SK-N-SH (cell line): ENCODE results near the gene MAP3K12. TPM values are rescaled to one million over a fixed set of nuclear protein-coding genes. Genes with fewer than 3 reads are reported as not detected.

Experiments
- CTCF ChIA-PET: fragments of 300-600, 350-600 bp; formaldehyde crosslinking; extraction: SDS; loops from one replicate; lab custom pipeline; 2021; lab: Yijun Ruan, JAX
- POLR2A ChIA-PET: fragments of 350-600 bp; sonication (Branson Sonifier 250); formaldehyde crosslinking; extraction: SDS; loops from one replicate; lab custom pipeline; 2020; ENCODE audit warnings: antibody characterized with exemption, inconsistent platforms; lab: Yijun Ruan, JAX
- DNase-seq: peaks from one replicate; pipeline ENCODE4 v3.0.0; 2012
- H2AFZ ChIP-seq: fragments of 200-600 bp; sonication (generic); 2 replicates; pipeline ENCODE4 v1.8.1; 2016; ENCODE audit warnings: antibody characterized with exemption, mild to moderate bottlenecking, low read depth
- H3F3A ChIP-seq: fragments of 200-600 bp; sonication (generic); replicated peaks from 2 replicates; pipeline ENCODE3; 2016; ENCODE audit warnings: antibody characterized with exemption, mild to moderate bottlenecking; ENCODE audit not compliant: insufficient read depth
- H3K27ac ChIP-seq, 2 experiments: fragments of 200-500 bp in 1 of 2; fragments of 200-600 bp in 1 of 2; sonication (Bioruptor generic) in 1 of 2; sonication (generic), shearing (Covaris generic) in 1 of 2; 2 replicates each; pipeline versions ENCODE4 v1.5.1 to v1.6.1; 2014 to 2016; ENCODE audit warnings: low read depth in 2 of 2, inconsistent platforms in 1 of 2, low read length in 1 of 2, mild to moderate bottlenecking in 1 of 2, mixed read lengths in 1 of 2
- H3K27me3 ChIP-seq: fragments of 200-600 bp; sonication (generic), shearing (Covaris generic); 2 replicates; pipeline ENCODE4 v1.6.1; 2016; ENCODE audit warnings: mixed run types; ENCODE audit not compliant: insufficient read depth
- H3K36me3 ChIP-seq, 2 experiments: fragments of 200-500 bp in 1 of 2; fragments of 200-600 bp in 1 of 2; sonication (Bioruptor generic) in 1 of 2; sonication (generic) in 1 of 2; replicated peaks in 1 of 2; 2 replicates each; pipeline versions ENCODE3 to v1.5.1; 2014 to 2016; ENCODE audit warnings: low read length in 1 of 2, mild to moderate bottlenecking in 1 of 2; ENCODE audit not compliant: insufficient read depth in 2 of 2, control insufficient read depth in 1 of 2
- H3K4me1 ChIP-seq, 2 experiments: fragments of 200-500 bp in 1 of 2; fragments of 200-600 bp in 1 of 2; sonication (Bioruptor generic) in 1 of 2; sonication (generic), shearing (Covaris generic) in 1 of 2; 2 replicates each; pipeline versions ENCODE4 v1.5.1 to v1.6.1; 2014 to 2016; ENCODE audit warnings: low read depth in 1 of 2, low read length in 1 of 2, mixed run types in 1 of 2; ENCODE audit not compliant: insufficient read depth in 2 of 2, control insufficient read depth in 1 of 2
- H3K4me2 ChIP-seq: fragments of 200-600 bp; sonication (generic), shearing (Covaris generic); 2 replicates; pipeline ENCODE4 v1.6.1; 2017; ENCODE audit warnings: mixed run types
- H3K4me3 ChIP-seq, 2 experiments: fragments of 200-500 bp in 1 of 2; fragments of 200-600 bp in 1 of 2; sonication (Bioruptor generic) in 1 of 2; sonication (generic), shearing (Covaris generic) in 1 of 2; 2 replicates each; pipeline versions ENCODE4 v1.5.1 to v1.8.1; 2014 to 2016; ENCODE audit warnings: low read depth in 2 of 2, inconsistent platforms in 1 of 2, low read length in 1 of 2, mild to moderate bottlenecking in 1 of 2, mixed read lengths in 1 of 2, moderate library complexity in 1 of 2
- H3K79me2 ChIP-seq: fragments of 200-600 bp; sonication (generic); 2 replicates; pipeline ENCODE4 v1.8.1; 2017; ENCODE audit warnings: mild to moderate bottlenecking; ENCODE audit not compliant: insufficient read depth
- H3K9ac ChIP-seq: fragments of 200-600 bp; sonication (generic); 2 replicates; pipeline ENCODE4 v1.6.1; 2017; ENCODE audit warnings: mixed run types
- H3K9me2 ChIP-seq: fragments of 200-600 bp; sonication (generic); 2 replicates; pipeline ENCODE4 v1.6.1; 2017; ENCODE audit warnings: mixed run types
- H3K9me3 ChIP-seq: fragments of 200-600 bp; sonication (generic); 2 replicates; pipeline ENCODE4 v1.6.1; 2017; ENCODE audit warnings: mixed run types, mild to moderate bottlenecking, moderate library complexity
- H4K20me1 ChIP-seq: fragments of 200-600 bp; sonication (generic); 2 replicates; pipeline ENCODE4 v1.6.1; 2017; ENCODE audit warnings: mild to moderate bottlenecking, mixed run types; ENCODE audit not compliant: insufficient read depth
- CHD2 ChIP-seq: fragments of 150-350 bp; IDR thresholded peaks from 2 replicates; pipeline ENCODE4 v1.6.1; 2018; ENCODE audit warnings: low read length; ENCODE audit not compliant: partially characterized antibody
- EP300 ChIP-seq, 2 experiments: IDR thresholded peaks; 2 replicates each; pipeline versions ENCODE4 v1.4.0 to v1.6.1; 2012; ENCODE audit warnings: borderline replicate concordance in 1 of 2, low read depth in 1 of 2, low read length in 1 of 2
- FOSL2 ChIP-seq: IDR thresholded peaks from 2 replicates; pipeline ENCODE4 v1.4.0; 2012; ENCODE audit warnings: low read depth, mild to moderate bottlenecking, moderate library complexity, borderline replicate concordance
- FOXM1 ChIP-seq: IDR thresholded peaks from 2 replicates; pipeline ENCODE4 v1.4.0; 2012; ENCODE audit warnings: low read depth, mild to moderate bottlenecking
- GABPA ChIP-seq: IDR thresholded peaks from 2 replicates; pipeline ENCODE4 v1.4.0; 2012; ENCODE audit warnings: low read depth, mild to moderate bottlenecking
- GATA2 ChIP-seq: sonication (generic); formaldehyde crosslinking; IDR thresholded peaks from 2 replicates; pipeline ENCODE4 v1.5.0; 2020; ENCODE audit warnings: mild to moderate bottlenecking, missing genetic modification reagents
- MEF2A ChIP-seq: IDR thresholded peaks from 2 replicates; pipeline ENCODE4 v1.4.0; 2012; ENCODE audit warnings: low read depth, borderline replicate concordance
- MXI1 ChIP-seq: IDR thresholded peaks from 2 replicates; pipeline ENCODE4 v1.6.1; 2012; ENCODE audit warnings: mild to moderate bottlenecking, low read depth, low read length, improper control_type of control experiment
- NRF1 ChIP-seq: IDR thresholded peaks from 2 replicates; pipeline ENCODE4 v1.6.1; 2012; ENCODE audit warnings: low read depth, mild to moderate bottlenecking, low read length
- RAD21 ChIP-seq: IDR thresholded peaks from 2 replicates; pipeline ENCODE4 v1.6.1; 2012; ENCODE audit warnings: mild to moderate bottlenecking, low read length
- RFX5 ChIP-seq: IDR thresholded peaks from 2 replicates; pipeline ENCODE4 v1.6.1; 2012; ENCODE audit warnings: mild to moderate bottlenecking, improper control_type of control experiment, low read length
- SMC3 ChIP-seq: IDR thresholded peaks from 2 replicates; pipeline ENCODE4 v1.6.1; 2012; ENCODE audit warnings: low read depth, low read length, improper control_type of control experiment
- TCF12 ChIP-seq: IDR thresholded peaks from 2 replicates; pipeline ENCODE4 v1.4.0; 2012
- YY1 ChIP-seq: IDR thresholded peaks from 2 replicates; pipeline ENCODE4 v1.4.0; 2012; ENCODE audit warnings: low read depth, mild to moderate bottlenecking
- WGBS: methylation state at CpG from one replicate; pipeline ENCODE4 v1.1.6; 2017; ENCODE audit warnings: low lambda C conversion rate; 5-methylcytosine and 5-hydroxymethylcytosine counted together
- polyA plus RNA-seq, 3 experiments: library from polyadenylated mRNA; depleted of rRNA; stranded (reverse); fragments of >200 nt; gene quantifications; 2 replicates each; pipeline ENCODE4 v1.2.3, GENCODE V29; 2012
- TF ChIP-seq, protein P1 (sequence below): IDR thresholded peaks from 2 replicates; pipeline ENCODE4 v1.4.0; 2012; ENCODE audit warnings: low read depth, borderline replicate concordance
- TF ChIP-seq, protein P2 (sequence below): IDR thresholded peaks from 2 replicates; pipeline ENCODE4; 2012
- TF ChIP-seq, protein P3 (sequence below): IDR thresholded peaks from 2 replicates; pipeline ENCODE4 v1.6.1; 2012; ENCODE audit warnings: mild to moderate bottlenecking, low read depth, low read length, moderate library complexity
- TF ChIP-seq, protein P4 (sequence below): fragments of 150-350 bp; IDR thresholded peaks from 2 replicates; pipeline ENCODE4 v1.6.1; 2017; ENCODE audit warnings: antibody characterized with exemption, low read length, low read depth, borderline replicate concordance

The MAP3K12 gene
- polyA plus RNA-seq, 1 of the 3 experiments (the other 2 are of a cell fraction) = 57.6 TPM

DNA sequence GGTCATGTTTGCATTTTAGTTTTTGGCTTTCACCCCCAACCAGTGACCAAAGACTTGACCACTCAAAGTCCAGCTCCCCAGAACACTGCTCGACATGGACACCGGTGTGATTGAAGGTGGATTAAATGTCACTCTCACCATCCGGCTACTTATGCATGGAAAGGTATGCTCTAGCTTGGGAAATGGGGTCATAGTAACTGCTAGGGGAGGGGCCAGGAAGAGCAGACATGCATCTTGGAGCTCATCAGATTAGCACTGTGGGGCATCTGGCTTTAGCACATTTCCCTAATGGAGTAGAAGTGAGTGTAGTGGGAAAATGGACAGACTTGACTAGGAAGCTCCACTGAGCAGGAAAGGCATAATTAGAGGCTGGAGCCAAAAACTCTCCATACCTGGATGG is 44.6 kb downstream of the MAP3K12 start:
- H3K9ac ChIP-seq = no peak overlapping the region
- no peaks in the 10 kb centered on the region for H3K9me3 ChIP-seq
- H3K36me3 ChIP-seq = peaks cover 56 to 66% of the 10 kb centered on the region in 2 experiments
- 28% methylated on average over 3 of the region's 3 CpGs for WGBS
- H3K4me1 ChIP-seq = peaks cover 10 to 15% of the 10 kb centered on the region in 2 experiments
- ChIA-PET CTCF (interaction anchor here (0.7 to 2.6 kb wide), 13 partner anchors 10 to 243 kb away, joined by 3 to 10 read pairs (median 5); partner anchors contain the start of gene AAAS), POLR2A (interaction anchor here (0.7 to 1.7 kb wide), 8 partner anchors 14 to 133 kb away, joined by 3 to 10 read pairs (median 5); partner anchors contain the start of genes AAAS and TARBP2)
- H3K27ac ChIP-seq = no peak overlapping the region; a peak in 2 of 4 replicates
- no peaks in the 10 kb centered on the region for H3K9me2 ChIP-seq
- peak; percentile 58 for DNase-seq
- no peaks in the 10 kb centered on the region for H3K27me3 ChIP-seq
- peaks cover 72% of the 10 kb centered on the region for H4K20me1 ChIP-seq
- TF ChIP-seq TCF12 (no peak), MXI1 (0 out of 2 replicates have a peak, but pooled peaks have one; percentile 28)
- TF ChIP-seq, protein P1, sequence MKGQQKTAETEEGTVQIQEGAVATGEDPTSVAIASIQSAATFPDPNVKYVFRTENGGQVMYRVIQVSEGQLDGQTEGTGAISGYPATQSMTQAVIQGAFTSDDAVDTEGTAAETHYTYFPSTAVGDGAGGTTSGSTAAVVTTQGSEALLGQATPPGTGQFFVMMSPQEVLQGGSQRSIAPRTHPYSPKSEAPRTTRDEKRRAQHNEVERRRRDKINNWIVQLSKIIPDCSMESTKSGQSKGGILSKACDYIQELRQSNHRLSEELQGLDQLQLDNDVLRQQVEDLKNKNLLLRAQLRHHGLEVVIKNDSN = no peak
- H3K4me2 ChIP-seq = peak overlapping the region; percentile 88
- H3K79me2 ChIP-seq = peaks cover 75% of the 10 kb centered on the region
- H2AFZ ChIP-seq = no peak overlapping the region
- H3K4me3 ChIP-seq = peak overlapping the region; percentile 68 to 83; a peak in 2 of 4 replicates
- peaks cover 27% of the 10 kb centered on the region for H3F3A ChIP-seq

DNA sequence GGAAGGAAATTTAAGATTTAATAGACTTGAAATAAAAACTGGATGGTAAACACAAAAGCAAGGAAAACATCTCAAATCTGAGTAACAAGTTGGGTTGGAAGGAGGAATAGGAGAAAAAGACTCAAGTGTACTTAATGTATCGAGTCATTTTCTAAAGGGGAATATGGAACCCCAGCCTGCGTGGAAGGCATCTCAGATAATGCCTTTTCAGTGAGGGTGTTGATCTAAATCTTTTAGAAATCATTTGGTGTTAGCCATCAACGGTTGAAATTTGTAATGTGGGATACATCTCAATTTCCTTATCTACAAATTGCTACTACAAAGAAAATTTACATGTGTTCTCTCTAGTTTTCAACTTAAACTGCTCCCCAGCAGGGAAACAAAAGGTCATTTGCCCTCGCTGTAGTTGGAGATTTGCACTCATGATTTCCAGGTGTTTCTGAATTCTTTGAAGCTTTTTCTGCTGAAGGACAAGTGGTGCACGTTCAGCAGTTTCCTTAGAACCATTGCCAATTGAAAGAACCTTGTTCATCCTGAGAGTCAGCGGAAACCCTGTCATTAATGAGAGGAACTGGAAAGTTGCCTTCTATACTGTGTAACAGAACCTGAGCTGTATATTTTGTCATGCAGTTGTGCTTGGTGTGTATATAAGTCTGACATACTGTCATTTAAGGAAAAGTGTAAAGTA is 45.2 kb downstream of the MAP3K12 start:
- H2AFZ ChIP-seq = no peak overlapping the region
- WGBS = 28% methylated on average over 6 of the region's 6 CpGs
- H4K20me1 ChIP-seq = peaks cover 66% of the 10 kb centered on the region
- TF ChIP-seq GATA2 (CRISPR knock-in tag) = no peak
- TF ChIP-seq SMC3 = no peak
- no peak for TF ChIP-seq NRF1
- no peak for TF ChIP-seq FOXM1
- TF ChIP-seq, protein P1 = no peak
- TF ChIP-seq, protein P2, sequence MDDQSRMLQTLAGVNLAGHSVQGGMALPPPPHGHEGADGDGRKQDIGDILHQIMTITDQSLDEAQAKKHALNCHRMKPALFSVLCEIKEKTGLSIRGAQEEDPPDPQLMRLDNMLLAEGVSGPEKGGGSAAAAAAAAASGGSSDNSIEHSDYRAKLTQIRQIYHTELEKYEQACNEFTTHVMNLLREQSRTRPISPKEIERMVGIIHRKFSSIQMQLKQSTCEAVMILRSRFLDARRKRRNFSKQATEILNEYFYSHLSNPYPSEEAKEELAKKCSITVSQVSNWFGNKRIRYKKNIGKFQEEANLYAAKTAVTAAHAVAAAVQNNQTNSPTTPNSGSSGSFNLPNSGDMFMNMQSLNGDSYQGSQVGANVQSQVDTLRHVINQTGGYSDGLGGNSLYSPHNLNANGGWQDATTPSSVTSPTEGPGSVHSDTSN = no peak
- TF ChIP-seq RAD21 = no peak
- TF ChIP-seq RFX5 = no peak
- no peak for TF ChIP-seq GABPA
- TF ChIP-seq MEF2A = no peak
- no peak for TF ChIP-seq FOSL2
- TF ChIP-seq EP300 (IDR thresholded peaks at IDR 0.05; ENCODE audit: borderline replicate concordance in 1 of 2, low read depth in 1 of 2, low read length in 1 of 2) = no peak
- TF ChIP-seq, protein P3, sequence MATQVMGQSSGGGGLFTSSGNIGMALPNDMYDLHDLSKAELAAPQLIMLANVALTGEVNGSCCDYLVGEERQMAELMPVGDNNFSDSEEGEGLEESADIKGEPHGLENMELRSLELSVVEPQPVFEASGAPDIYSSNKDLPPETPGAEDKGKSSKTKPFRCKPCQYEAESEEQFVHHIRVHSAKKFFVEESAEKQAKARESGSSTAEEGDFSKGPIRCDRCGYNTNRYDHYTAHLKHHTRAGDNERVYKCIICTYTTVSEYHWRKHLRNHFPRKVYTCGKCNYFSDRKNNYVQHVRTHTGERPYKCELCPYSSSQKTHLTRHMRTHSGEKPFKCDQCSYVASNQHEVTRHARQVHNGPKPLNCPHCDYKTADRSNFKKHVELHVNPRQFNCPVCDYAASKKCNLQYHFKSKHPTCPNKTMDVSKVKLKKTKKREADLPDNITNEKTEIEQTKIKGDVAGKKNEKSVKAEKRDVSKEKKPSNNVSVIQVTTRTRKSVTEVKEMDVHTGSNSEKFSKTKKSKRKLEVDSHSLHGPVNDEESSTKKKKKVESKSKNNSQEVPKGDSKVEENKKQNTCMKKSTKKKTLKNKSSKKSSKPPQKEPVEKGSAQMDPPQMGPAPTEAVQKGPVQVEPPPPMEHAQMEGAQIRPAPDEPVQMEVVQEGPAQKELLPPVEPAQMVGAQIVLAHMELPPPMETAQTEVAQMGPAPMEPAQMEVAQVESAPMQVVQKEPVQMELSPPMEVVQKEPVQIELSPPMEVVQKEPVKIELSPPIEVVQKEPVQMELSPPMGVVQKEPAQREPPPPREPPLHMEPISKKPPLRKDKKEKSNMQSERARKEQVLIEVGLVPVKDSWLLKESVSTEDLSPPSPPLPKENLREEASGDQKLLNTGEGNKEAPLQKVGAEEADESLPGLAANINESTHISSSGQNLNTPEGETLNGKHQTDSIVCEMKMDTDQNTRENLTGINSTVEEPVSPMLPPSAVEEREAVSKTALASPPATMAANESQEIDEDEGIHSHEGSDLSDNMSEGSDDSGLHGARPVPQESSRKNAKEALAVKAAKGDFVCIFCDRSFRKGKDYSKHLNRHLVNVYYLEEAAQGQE = no peak
- TF ChIP-seq CHD2 = no peak
- no peak for TF ChIP-seq YY1
- TF ChIP-seq, protein P4, sequence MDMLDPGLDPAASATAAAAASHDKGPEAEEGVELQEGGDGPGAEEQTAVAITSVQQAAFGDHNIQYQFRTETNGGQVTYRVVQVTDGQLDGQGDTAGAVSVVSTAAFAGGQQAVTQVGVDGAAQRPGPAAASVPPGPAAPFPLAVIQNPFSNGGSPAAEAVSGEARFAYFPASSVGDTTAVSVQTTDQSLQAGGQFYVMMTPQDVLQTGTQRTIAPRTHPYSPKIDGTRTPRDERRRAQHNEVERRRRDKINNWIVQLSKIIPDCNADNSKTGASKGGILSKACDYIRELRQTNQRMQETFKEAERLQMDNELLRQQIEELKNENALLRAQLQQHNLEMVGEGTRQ = no peak
- TF ChIP-seq, all 33 proteins: peak for 0
- Histone ChIP-seq H3K4me3 (peak overlapping the region; percentile 68 to 83), H3K4me2 (peak overlapping the region; percentile 88), H3K27ac (peak overlapping the region in 1 of 2 experiments; percentile 29; a peak in 3 of 4 replicates), H3K27me3 (no peaks in the 10 kb centered on the region), H3F3A (peaks cover 21% of the 10 kb centered on the region), H3K9me2 (no peaks in the 10 kb centered on the region), H3K9ac (peak overlapping the region; percentile 99), H3K9me3 (no peaks in the 10 kb centered on the region), H3K4me1 (peaks cover 10 to 13% of the 10 kb centered on the region in 2 experiments; a peak in 3 of 4 replicates), H3K79me2 (peaks cover 69% of the 10 kb centered on the region), H3K36me3 (peaks cover 50 to 60% of the 10 kb centered on the region in 2 experiments)
- CTCF ChIA-PET = interaction anchor here (0.8 to 2.6 kb wide), 11 partner anchors 10 to 242 kb away, joined by 3 to 10 read pairs (median 5); partner anchors contain the start of gene AAAS
- POLR2A ChIA-PET = interaction anchor here (0.9 to 1.7 kb wide), 7 partner anchors 14 to 109 kb away, joined by 3 to 10 read pairs (median 6); partner anchors contain the start of gene TARBP2
- DNase-seq = no peak
